ENCODE data around the gene TOP3B. TPM values are rescaled to one million over a fixed set of nuclear protein-coding genes. Genes with fewer than 3 reads are reported as not detected.

TOP3B gene
- total RNA-seq, 6 experiments from 2014 or later: 13.8 to 17.1 (median 15.2) TPM

DNA sequence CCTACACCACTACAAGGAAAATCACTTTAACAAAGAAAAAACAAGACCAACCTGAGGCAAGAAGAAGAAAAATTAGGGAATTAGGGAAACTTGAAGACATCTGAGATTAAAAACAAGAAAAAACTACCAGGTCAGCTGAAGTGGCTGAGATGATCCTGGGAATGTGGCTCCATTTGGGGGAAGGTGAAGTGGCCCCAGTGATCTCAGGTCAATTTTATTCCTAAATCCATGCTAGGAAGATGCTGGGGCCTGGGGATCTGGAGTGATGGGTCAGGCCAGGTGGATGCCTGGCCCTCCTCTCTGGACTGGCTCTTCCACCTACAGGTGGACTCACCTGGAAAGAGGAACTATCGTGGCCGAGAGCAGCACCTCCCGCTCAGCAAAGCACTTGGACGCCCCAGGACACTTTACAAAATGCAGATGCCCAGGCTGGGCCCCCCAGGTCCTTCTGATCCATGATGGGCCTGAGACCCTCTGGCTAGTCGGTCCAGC is 6.7 kb downstream of the TOP3B start:
- no peak overlapping the region for H3K27ac Mint-ChIP-seq
- no peaks in the 10 kb centered on the region for H3K9me3 Mint-ChIP-seq
- no peak for DNase-seq
- peaks cover 9% of the 10 kb centered on the region for H3K36me3 Mint-ChIP-seq (ENCODE audit: low read depth)
- TF ChIP-seq, protein P1, sequence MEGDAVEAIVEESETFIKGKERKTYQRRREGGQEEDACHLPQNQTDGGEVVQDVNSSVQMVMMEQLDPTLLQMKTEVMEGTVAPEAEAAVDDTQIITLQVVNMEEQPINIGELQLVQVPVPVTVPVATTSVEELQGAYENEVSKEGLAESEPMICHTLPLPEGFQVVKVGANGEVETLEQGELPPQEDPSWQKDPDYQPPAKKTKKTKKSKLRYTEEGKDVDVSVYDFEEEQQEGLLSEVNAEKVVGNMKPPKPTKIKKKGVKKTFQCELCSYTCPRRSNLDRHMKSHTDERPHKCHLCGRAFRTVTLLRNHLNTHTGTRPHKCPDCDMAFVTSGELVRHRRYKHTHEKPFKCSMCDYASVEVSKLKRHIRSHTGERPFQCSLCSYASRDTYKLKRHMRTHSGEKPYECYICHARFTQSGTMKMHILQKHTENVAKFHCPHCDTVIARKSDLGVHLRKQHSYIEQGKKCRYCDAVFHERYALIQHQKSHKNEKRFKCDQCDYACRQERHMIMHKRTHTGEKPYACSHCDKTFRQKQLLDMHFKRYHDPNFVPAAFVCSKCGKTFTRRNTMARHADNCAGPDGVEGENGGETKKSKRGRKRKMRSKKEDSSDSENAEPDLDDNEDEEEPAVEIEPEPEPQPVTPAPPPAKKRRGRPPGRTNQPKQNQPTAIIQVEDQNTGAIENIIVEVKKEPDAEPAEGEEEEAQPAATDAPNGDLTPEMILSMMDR (IDR thresholded peaks at IDR 0.05): no peak
- H3K4me1 Mint-ChIP-seq (ENCODE audit: low read depth): peaks cover 3% of the 10 kb centered on the region; the same call in 1 of the 2 replicates
- no peaks in the 10 kb centered on the region for H3K27me3 Mint-ChIP-seq (ENCODE audit: insufficient read depth)
- no peak overlapping the region for H3K4me3 Mint-ChIP-seq

DNA sequence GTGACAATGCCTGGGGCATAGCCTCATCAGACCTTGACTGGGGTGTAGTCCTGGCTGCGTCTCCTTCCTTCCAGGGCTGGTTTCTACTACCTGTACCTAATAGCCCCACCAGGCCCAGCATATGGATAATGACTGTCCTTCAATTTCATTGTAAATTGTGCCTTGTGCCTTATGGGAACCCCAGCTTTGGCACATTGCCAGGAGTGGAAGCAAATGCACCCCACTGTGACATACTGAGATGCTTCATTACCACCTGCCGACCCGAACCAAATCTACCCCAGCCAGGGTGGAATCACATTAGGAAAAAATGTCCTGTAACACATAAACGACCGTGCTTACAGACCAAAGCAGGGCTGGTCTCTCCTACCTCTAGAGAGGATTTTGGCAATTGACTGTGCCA is 7.3 kb downstream of the TOP3B start:
- DNase-seq: no peak
- TF ChIP-seq, protein P1 (IDR thresholded peaks at IDR 0.05): no peak
- H3K4me3 Mint-ChIP-seq: no peak overlapping the region
- H3K36me3 Mint-ChIP-seq (ENCODE audit: low read depth): peaks cover 13% of the 10 kb centered on the region
- no peaks in the 10 kb centered on the region for H3K27me3 Mint-ChIP-seq (ENCODE audit: insufficient read depth)
- H3K27ac Mint-ChIP-seq: no peak overlapping the region
- no peaks in the 10 kb centered on the region; the same call in 1 of the 2 replicates for H3K4me1 Mint-ChIP-seq (ENCODE audit: low read depth)
- H3K9me3 Mint-ChIP-seq: no peaks in the 10 kb centered on the region

DNA sequence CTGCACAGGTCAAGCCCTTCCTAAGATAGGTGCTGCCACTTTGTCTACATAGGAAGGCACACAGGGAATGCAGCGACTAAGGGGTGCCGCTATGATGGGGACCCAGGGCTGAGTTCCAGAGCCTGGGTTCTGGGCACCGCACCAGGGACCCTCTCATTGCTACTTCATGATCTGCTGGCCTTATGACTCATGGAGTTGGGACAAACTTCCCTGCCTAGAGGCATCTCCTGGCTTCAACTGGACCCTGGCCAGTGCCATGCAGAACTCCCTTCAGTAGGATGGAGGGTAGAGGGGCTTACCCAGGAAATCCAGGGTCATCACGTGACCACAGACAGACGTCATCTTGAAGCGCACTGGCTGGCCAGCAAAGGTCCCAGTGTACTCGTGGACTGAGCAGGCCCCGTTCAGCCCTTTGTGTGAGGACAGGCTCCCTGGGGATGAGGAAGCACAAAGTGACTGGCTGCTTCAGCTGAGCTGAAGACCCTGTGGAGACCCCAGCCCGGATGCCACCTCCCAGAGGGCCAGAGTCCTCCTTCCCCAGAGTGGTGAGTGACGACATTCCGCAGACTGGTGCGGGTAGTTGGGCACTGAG is 8.4 kb downstream of the TOP3B start:
- H3K27ac Mint-ChIP-seq: no peak overlapping the region
- DNase-seq: no peak
- H3K4me3 Mint-ChIP-seq: no peak overlapping the region
- TF ChIP-seq, protein P1 (IDR thresholded peaks at IDR 0.05): no peak
- peaks cover 14% of the 10 kb centered on the region for H3K36me3 Mint-ChIP-seq (ENCODE audit: low read depth)
- H3K27me3 Mint-ChIP-seq (ENCODE audit: insufficient read depth): no peaks in the 10 kb centered on the region
- H3K9me3 Mint-ChIP-seq: no peaks in the 10 kb centered on the region
- no peaks in the 10 kb centered on the region; the same call in 1 of the 2 replicates for H3K4me1 Mint-ChIP-seq (ENCODE audit: low read depth)

GRCh38 chr22:21972806-21973205 is 9.8 kb downstream of the TOP3B start:
- Mint-ChIP-seq H3K4me1 (ENCODE audit: low read depth) (no peaks in the 10 kb centered on the region; the same call in 1 of the 2 replicates), H3K27me3 (ENCODE audit: insufficient read depth) (no peaks in the 10 kb centered on the region), H3K4me3 (no peak overlapping the region), H3K9me3 (no peaks in the 10 kb centered on the region), H3K27ac (no peak overlapping the region), H3K36me3 (ENCODE audit: low read depth) (peaks cover 24% of the 10 kb centered on the region)
- no peak for DNase-seq
- TF ChIP-seq, protein P1 (IDR thresholded peaks at IDR 0.05): no peak

DNA sequence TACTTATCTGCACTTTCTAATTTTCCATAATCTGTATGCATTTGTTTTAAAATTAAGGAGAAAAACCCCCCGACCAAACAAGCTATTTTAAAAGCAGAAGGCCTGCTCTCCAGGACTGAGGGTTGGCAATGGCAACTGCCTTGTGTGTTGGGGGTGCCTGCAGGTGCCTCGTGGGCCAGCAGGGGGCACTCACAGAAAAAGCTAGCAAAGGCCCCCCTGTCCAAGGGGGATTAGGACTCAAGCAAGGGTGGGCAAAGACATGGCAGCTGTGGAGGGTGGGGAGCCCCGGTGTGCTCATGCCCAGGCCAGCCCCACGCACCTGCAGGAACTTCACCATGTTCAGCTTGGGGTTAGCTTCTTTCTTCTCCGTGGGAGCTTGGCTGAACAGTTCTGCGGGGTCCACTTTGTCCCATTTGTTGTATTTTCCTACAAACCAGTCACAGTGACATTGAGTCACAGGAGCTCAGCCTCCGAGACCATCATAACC is 10.3 kb downstream of the TOP3B start:
- Mint-ChIP-seq H3K4me1 (ENCODE audit: low read depth) (no peaks in the 10 kb centered on the region; the same call in 1 of the 2 replicates), H3K27me3 (ENCODE audit: insufficient read depth) (no peaks in the 10 kb centered on the region), H3K9me3 (no peaks in the 10 kb centered on the region), H3K27ac (no peak overlapping the region), H3K4me3 (no peak overlapping the region), H3K36me3 (ENCODE audit: low read depth) (peaks cover 25% of the 10 kb centered on the region)
- TF ChIP-seq, protein P1 (IDR thresholded peaks at IDR 0.05): peak; percentile 93
- DNase-seq: no peak
